HG03108 (cell line): Measurements from ENCODE around the gene RGS3.

Source experiments
- ATAC-seq: cut with Tn5 transposase; IDR thresholded peaks from one replicate; pipeline ENCODE4 v1.9.1; 2021; ENCODE audit warnings: moderate library complexity; ENCODE audit not compliant: unreplicated experiment

The RGS3 gene

GRCh38 chr9:113582698-113583200 lies 119.2 kb downstream of the RGS3 start:
- no peak for ATAC-seq

GRCh38 chr9:113583511-113584427 lies 120.2 kb downstream of the RGS3 start:
- ATAC-seq = no peak

- no peak for ATAC-seq
Observed at GRCh38 chr9:113584428-113585084, 121.0 kb downstream of the RGS3 start.

GRCh38 chr9:113585085-113585442 lies 121.5 kb downstream of the RGS3 start:
- no peak for ATAC-seq

- no peak for ATAC-seq
Observed at GRCh38 chr9:113585555-113585954, 122.0 kb downstream of the RGS3 start.

GRCh38 chr9:113587471-113588031 lies 124.0 kb downstream of the RGS3 start:
- ATAC-seq = no peak

GRCh38 chr9:113588242-113588810 lies 124.8 kb downstream of the RGS3 start:
- ATAC-seq = no peak

GRCh38 chr9:113588936-113589335 lies 125.4 kb downstream of the RGS3 start:
- ATAC-seq = no peak

- ATAC-seq = no peak
Observed at GRCh38 chr9:113589407-113589806, 125.9 kb downstream of the RGS3 start.

GRCh38 chr9:113589890-113590289 lies 126.4 kb downstream of the RGS3 start:
- ATAC-seq = no peak

- no peak for ATAC-seq
Observed at GRCh38 chr9:113590389-113590788, 126.9 kb downstream of the RGS3 start.

- no peak for ATAC-seq
Observed at GRCh38 chr9:113590991-113591898, 127.7 kb downstream of the RGS3 start.

- ATAC-seq = no peak
Observed at GRCh38 chr9:113591899-113592625, 128.5 kb downstream of the RGS3 start.

- ATAC-seq = no peak
Observed at GRCh38 chr9:113592876-113593575, 129.5 kb downstream of the RGS3 start.

GRCh38 chr9:113593682-113594281 lies 130.3 kb downstream of the RGS3 start:
- peak; percentile 72 for ATAC-seq

- ATAC-seq = no peak
Observed at GRCh38 chr9:113594484-113595299, 131.2 kb downstream of the RGS3 start.

GRCh38 chr9:113596616-113597320 lies 133.2 kb downstream of the RGS3 start:
- no peak for ATAC-seq
